ENCODE measurements around the gene PSEN2.

The PSEN2 gene

DNA sequence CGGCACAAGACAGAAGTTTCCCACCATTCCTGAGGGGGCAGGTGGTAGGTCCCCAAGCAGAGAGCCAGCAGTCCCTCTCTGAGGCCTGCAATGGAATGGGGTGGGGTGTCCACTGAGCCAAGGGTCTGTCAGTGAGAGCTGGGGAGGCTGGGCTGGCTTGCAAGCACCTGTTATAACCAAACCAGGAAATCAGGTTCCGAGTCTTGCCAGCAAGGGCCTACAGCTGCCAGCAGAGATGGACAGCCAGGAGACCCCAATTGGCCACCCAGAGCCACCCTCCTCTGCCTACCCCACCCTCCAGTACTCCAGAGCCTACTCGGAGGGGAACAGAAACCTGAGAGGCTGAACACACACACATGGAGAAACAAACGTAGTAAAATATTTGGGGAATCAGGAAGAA is 32.2 kb downstream of the PSEN2 start:
- DNase-seq (ENCODE audit: extremely low spot score): no peak
- CTCF ChIA-PET: no interaction called here
- POLR2A ChIA-PET: no interaction called here
- no peak for TF ChIP-seq CTBP1 (IDR thresholded peaks at IDR 0.05; ENCODE audit: borderline replicate concordance)
- TF ChIP-seq TARDBP (IDR thresholded peaks at IDR 0.05): no peak
- no peak for TF ChIP-seq LEF1 (IDR thresholded peaks at IDR 0.05; ENCODE audit: borderline replicate concordance)
- TF ChIP-seq ELF4 (IDR thresholded peaks at IDR 0.05): no peak
- TF ChIP-seq FOXA1 (IDR thresholded peaks at IDR 0.05): no peak
- TF ChIP-seq SP1 (IDR thresholded peaks at IDR 0.05): no peak
- no peak for TF ChIP-seq PKNOX1 (IDR thresholded peaks at IDR 0.05)
- TF ChIP-seq SUZ12 (IDR thresholded peaks at IDR 0.05): no peak
- no peak for TF ChIP-seq ZNF384 (IDR thresholded peaks at IDR 0.05)
- TF ChIP-seq HDGF (IDR thresholded peaks at IDR 0.05; ENCODE audit: borderline replicate concordance): no peak
- no peak for TF ChIP-seq NFRKB (IDR thresholded peaks at IDR 0.05)
- no peak for TF ChIP-seq FOXK2 (IDR thresholded peaks at IDR 0.05)
- no peak for TF ChIP-seq FOXM1 (IDR thresholded peaks at IDR 0.05; ENCODE audit: borderline replicate concordance)
- TF ChIP-seq ARNT (IDR thresholded peaks at IDR 0.05): no peak

- no peak for TF ChIP-seq NFRKB (IDR thresholded peaks at IDR 0.05)
- DNase-seq (ENCODE audit: extremely low spot score): no peak
- ChIA-PET POLR2A (interaction anchor here (0.7 kb wide), 1 partner anchor 25 kb away, joined by 4 read pairs; no protein-coding TSS in a partner anchor), CTCF (no interaction called here)
These were observed 33.7 kb downstream of the PSEN2 start for GRCh38 chr1:226903819-226904716.

DNA sequence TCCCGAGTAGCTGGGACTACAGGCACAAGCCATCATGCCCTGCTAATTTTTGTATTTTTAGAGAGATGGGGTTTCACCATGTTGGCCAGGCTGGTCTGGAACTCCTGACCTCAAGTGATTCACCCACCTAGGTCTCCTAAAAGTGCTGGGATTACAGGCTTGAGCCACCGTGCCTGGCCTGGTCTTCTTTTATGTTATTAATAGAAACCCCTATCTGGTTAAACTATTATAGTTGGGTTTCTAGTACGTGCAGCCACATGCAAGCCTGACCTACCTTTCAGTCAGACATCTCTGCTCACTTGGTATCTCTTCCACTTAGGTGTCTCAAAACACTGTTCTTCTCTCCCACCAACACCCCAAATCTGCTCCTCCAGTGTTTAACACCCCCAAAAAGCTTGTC is 34.4 kb downstream of the PSEN2 start:
- no peak for TF ChIP-seq ARNT (IDR thresholded peaks at IDR 0.05)
- TF ChIP-seq ELF4 (IDR thresholded peaks at IDR 0.05): no peak
- no peak for TF ChIP-seq ZNF384 (IDR thresholded peaks at IDR 0.05)
- TF ChIP-seq FOXA1 (IDR thresholded peaks at IDR 0.05): no peak
- TF ChIP-seq L3MBTL2 (conservative IDR thresholded peaks at IDR 0.05): no peak
- no peak for TF ChIP-seq TARDBP (IDR thresholded peaks at IDR 0.05)
- no peak for TF ChIP-seq BHLHE40 (IDR thresholded peaks at IDR 0.05; ENCODE audit: borderline replicate concordance)
- TF ChIP-seq PKNOX1 (IDR thresholded peaks at IDR 0.05): no peak
- no peak for TF ChIP-seq SUZ12 (IDR thresholded peaks at IDR 0.05)
- no peak for TF ChIP-seq FOXK2 (IDR thresholded peaks at IDR 0.05)
- no peak for TF ChIP-seq SP1 (IDR thresholded peaks at IDR 0.05)
- TF ChIP-seq CTBP1 (IDR thresholded peaks at IDR 0.05; ENCODE audit: borderline replicate concordance): no peak
- TF ChIP-seq FOXM1 (IDR thresholded peaks at IDR 0.05; ENCODE audit: borderline replicate concordance): no peak
- no peak for TF ChIP-seq NFRKB (IDR thresholded peaks at IDR 0.05)
- TF ChIP-seq HDGF (IDR thresholded peaks at IDR 0.05; ENCODE audit: borderline replicate concordance): no peak
- TF ChIP-seq LEF1 (IDR thresholded peaks at IDR 0.05; ENCODE audit: borderline replicate concordance): no peak
- CTCF ChIA-PET: no interaction called here

DNA sequence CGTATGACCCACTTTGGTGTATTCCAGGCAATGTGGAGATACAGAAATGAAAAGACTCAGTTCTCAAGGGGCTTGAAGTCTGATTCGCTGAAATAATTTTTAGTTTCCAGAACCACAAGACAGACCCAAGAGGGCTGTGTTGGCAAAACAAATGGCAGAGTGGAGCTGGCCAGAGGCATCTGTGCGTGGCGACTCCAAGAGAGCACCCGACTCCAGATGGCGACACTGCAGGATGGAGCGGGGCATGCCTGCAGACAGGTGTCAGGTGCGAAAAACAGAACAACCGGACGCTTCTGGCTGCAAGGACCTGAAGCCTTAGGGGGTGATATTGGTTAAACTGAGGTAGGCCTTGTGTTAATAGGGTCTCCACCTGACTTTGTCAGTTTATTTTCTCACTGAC is 38.0 kb downstream of the PSEN2 start:
- POLR2A ChIA-PET: no interaction called here
- CTCF ChIA-PET: no interaction called here
- no peak for DNase-seq (ENCODE audit: extremely low spot score)
- TF ChIP-seq NFRKB (IDR thresholded peaks at IDR 0.05): no peak
- TF ChIP-seq PKNOX1 (IDR thresholded peaks at IDR 0.05): no peak
- TF ChIP-seq LEF1 (IDR thresholded peaks at IDR 0.05; ENCODE audit: borderline replicate concordance): no peak
- TF ChIP-seq ELF4 (IDR thresholded peaks at IDR 0.05): no peak
- TF ChIP-seq SP1 (IDR thresholded peaks at IDR 0.05): no peak
- no peak for TF ChIP-seq ARNT (IDR thresholded peaks at IDR 0.05)
- no peak for TF ChIP-seq HDGF (IDR thresholded peaks at IDR 0.05; ENCODE audit: borderline replicate concordance)
- no peak for TF ChIP-seq ZNF384 (IDR thresholded peaks at IDR 0.05)
- TF ChIP-seq SUZ12 (IDR thresholded peaks at IDR 0.05): no peak
- no peak for TF ChIP-seq TARDBP (IDR thresholded peaks at IDR 0.05)
- no peak for TF ChIP-seq FOXK2 (IDR thresholded peaks at IDR 0.05)
- TF ChIP-seq FOXA1 (IDR thresholded peaks at IDR 0.05): no peak
- TF ChIP-seq CTBP1 (IDR thresholded peaks at IDR 0.05; ENCODE audit: borderline replicate concordance): no peak
- no peak for TF ChIP-seq FOXM1 (IDR thresholded peaks at IDR 0.05; ENCODE audit: borderline replicate concordance)

More for the DNA sequence above, 34.4 kb downstream of the PSEN2 start:
- no peak for DNase-seq (ENCODE audit: extremely low spot score)
- POLR2A ChIA-PET: no interaction called here

- POLR2A ChIA-PET: no interaction called here
These were observed 38.5 kb downstream of the PSEN2 start for GRCh38 chr1:226908913-226909312.

More at GRCh38 chr1:226908913-226909312, 38.5 kb downstream of the PSEN2 start:
- CTCF ChIA-PET: no interaction called here
- DNase-seq (ENCODE audit: extremely low spot score): no peak
- TF ChIP-seq LEF1 (IDR thresholded peaks at IDR 0.05; ENCODE audit: borderline replicate concordance) (no peak), ELF4 (IDR thresholded peaks at IDR 0.05) (no peak), BHLHE40 (IDR thresholded peaks at IDR 0.05; ENCODE audit: borderline replicate concordance) (no peak), ARNT (IDR thresholded peaks at IDR 0.05) (no peak), FOXM1 (IDR thresholded peaks at IDR 0.05; ENCODE audit: borderline replicate concordance) (no peak), FOXA1 (IDR thresholded peaks at IDR 0.05) (no peak), PKNOX1 (IDR thresholded peaks at IDR 0.05) (no peak), ZNF384 (IDR thresholded peaks at IDR 0.05) (no peak), SUZ12 (IDR thresholded peaks at IDR 0.05) (no peak), L3MBTL2 (conservative IDR thresholded peaks at IDR 0.05) (no peak), NFRKB (IDR thresholded peaks at IDR 0.05) (no peak), FOXK2 (IDR thresholded peaks at IDR 0.05) (no peak), SP1 (IDR thresholded peaks at IDR 0.05) (no peak)
